HG03196 (cell line): Measurements from ENCODE around the gene GPR173.
A peak's percentile ranks its signal among the peaks of the same experiment; 100 is the strongest.

Experiments used
- ATAC-seq: cut with Tn5 transposase; IDR thresholded peaks from one replicate; pipeline ENCODE4 v1.9.1; 2021; ENCODE audit not compliant: unreplicated experiment

Gene GPR173

GRCh38 chrX:53089224-53089842, 40.7 kb downstream of the GPR173 start:
- ATAC-seq = no peak

GRCh38 chrX:53089925-53090324, 41.3 kb downstream of the GPR173 start:
- ATAC-seq = no peak

GRCh38 chrX:53091354-53091753, 42.8 kb downstream of the GPR173 start:
- no peak for ATAC-seq

GRCh38 chrX:53093177-53093655, 44.6 kb downstream of the GPR173 start:
- peak; percentile 46 for ATAC-seq

- peak; percentile 86 for ATAC-seq
Observed at GRCh38 chrX:53093748-53094581, 45.4 kb downstream of the GPR173 start, which contains the start of gene KANTR. Gene KANTR (plus strand): TSS chrX:53094142. CDS start chrX:53124273, 30,131 bp downstream.

GRCh38 chrX:53094582-53094905, 46.0 kb downstream of the GPR173 start:
- ATAC-seq = no peak

GRCh38 chrX:53095796-53096195, 47.2 kb downstream of the GPR173 start:
- no peak for ATAC-seq

- ATAC-seq = no peak
Observed at GRCh38 chrX:53114864-53115549, 66.4 kb downstream of the GPR173 start.

GRCh38 chrX:53115550-53115874, 66.9 kb downstream of the GPR173 start:
- no peak for ATAC-seq

GRCh38 chrX:53116101-53116500, 67.5 kb downstream of the GPR173 start:
- no peak for ATAC-seq

GRCh38 chrX:53122013-53122412, 73.4 kb downstream of the GPR173 start:
- no peak for ATAC-seq

- no peak for ATAC-seq
Observed at GRCh38 chrX:53125506-53125905, 76.9 kb downstream of the GPR173 start.

- ATAC-seq = no peak
Observed at GRCh38 chrX:53126377-53126776, 77.8 kb downstream of the GPR173 start.

- ATAC-seq = no peak
Observed at GRCh38 chrX:53128097-53128749, 79.6 kb downstream of the GPR173 start.
